ENCODE results near the gene ADGRD1. TPM values are rescaled to one million over a fixed set of nuclear protein-coding genes. Genes with fewer than 3 reads are reported as not detected.

ADGRD1 gene
- polyA plus RNA-seq, 1 of the 3 experiments (the other 2 are of a cell fraction): not detected

GRCh38 chr12:131025939-131026702, 72.4 kb downstream of the ADGRD1 start (continued):
- TF ChIP-seq EZH2phosphoT487 (IDR thresholded peaks at IDR 0.05; ENCODE audit: borderline replicate concordance, low read depth) (no peak), TEAD4 (IDR thresholded peaks at IDR 0.05; ENCODE audit: borderline replicate concordance, insufficient read depth) (no peak), RCOR1 (IDR thresholded peaks at IDR 0.05; ENCODE audit: low read length) (no peak)
- TF ChIP-seq, protein P1, sequence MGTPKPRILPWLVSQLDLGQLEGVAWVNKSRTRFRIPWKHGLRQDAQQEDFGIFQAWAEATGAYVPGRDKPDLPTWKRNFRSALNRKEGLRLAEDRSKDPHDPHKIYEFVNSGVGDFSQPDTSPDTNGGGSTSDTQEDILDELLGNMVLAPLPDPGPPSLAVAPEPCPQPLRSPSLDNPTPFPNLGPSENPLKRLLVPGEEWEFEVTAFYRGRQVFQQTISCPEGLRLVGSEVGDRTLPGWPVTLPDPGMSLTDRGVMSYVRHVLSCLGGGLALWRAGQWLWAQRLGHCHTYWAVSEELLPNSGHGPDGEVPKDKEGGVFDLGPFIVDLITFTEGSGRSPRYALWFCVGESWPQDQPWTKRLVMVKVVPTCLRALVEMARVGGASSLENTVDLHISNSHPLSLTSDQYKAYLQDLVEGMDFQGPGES (IDR thresholded peaks at IDR 0.05; ENCODE audit: low read depth, low read length): no peak

DNA sequence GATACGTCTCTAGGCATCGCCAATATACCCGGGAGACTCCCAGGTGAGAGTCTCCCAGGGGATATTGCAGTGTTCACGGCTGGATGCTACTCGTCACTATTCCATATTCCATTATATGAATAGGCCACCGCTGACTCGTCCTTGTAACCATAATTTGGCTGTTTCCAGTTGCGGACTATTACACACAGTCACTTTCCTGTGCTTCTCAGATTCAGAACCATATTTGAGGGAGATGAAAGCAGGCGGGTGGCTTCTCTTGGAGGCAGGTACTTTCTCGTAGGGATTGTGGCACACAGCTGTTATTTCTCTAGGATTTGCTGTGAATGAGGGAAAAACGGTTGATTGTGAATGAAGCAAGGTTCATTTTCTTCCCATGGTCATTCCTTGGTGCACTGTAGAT, 73.0 kb downstream of the ADGRD1 start:
- H3K27ac ChIP-seq (ENCODE audit: low read depth in 2 of 2, low read length in 1 of 2): no peak overlapping the region
- TF ChIP-seq SMC3 (IDR thresholded peaks at IDR 0.05; ENCODE audit: low read depth, low read length) (no peak), FOXM1 (IDR thresholded peaks at IDR 0.05; ENCODE audit: low read depth) (no peak), RFX5 (IDR thresholded peaks at IDR 0.05; ENCODE audit: low read length) (no peak), GATA2 (CRISPR knock-in tag; IDR thresholded peaks at IDR 0.05) (no peak), TCF12 (IDR thresholded peaks at IDR 0.05) (no peak), YY1 (IDR thresholded peaks at IDR 0.05; ENCODE audit: low read depth) (no peak), NFIC (IDR thresholded peaks at IDR 0.05; ENCODE audit: borderline replicate concordance) (no peak), CTCF (IDR thresholded peaks at IDR 0.05) (no peak), MXI1 (IDR thresholded peaks at IDR 0.05; ENCODE audit: low read depth, low read length) (no peak), SIN3A (IDR thresholded peaks at IDR 0.05; ENCODE audit: borderline replicate concordance, low read depth, low read length) (no peak)
- no peak overlapping the region for H3K4me2 ChIP-seq
- H3K36me3 ChIP-seq (replicated peaks in 1 of 2; ENCODE audit: control insufficient read depth in 1 of 2, insufficient read depth in 2 of 2, low read length in 1 of 2): no peaks in the 10 kb centered on the region
- H3K9ac ChIP-seq: no peak overlapping the region
- no peaks in the 10 kb centered on the region for H4K20me1 ChIP-seq (ENCODE audit: insufficient read depth)
- H3K9me3 ChIP-seq: no peaks in the 10 kb centered on the region
- 57% methylated on average over 11 of the region's 11 CpGs for WGBS (ENCODE audit: low lambda C conversion rate)
- no peak for DNase-seq
- ChIA-PET CTCF (interaction anchor here (0.6 to 1.0 kb wide), 2 partner anchors 43 to 428 kb away, joined by 3 read pairs; no protein-coding TSS in a partner anchor), POLR2A (no interaction called here)
- H3K9me2 ChIP-seq: no peaks in the 10 kb centered on the region
- no peaks in the 10 kb centered on the region for H3K4me1 ChIP-seq (ENCODE audit: control insufficient read depth in 1 of 2, insufficient read depth in 2 of 2, low read depth in 1 of 2, low read length in 1 of 2)
- no peaks in the 10 kb centered on the region for H3K27me3 ChIP-seq (ENCODE audit: insufficient read depth)
- no peak overlapping the region for H3K4me3 ChIP-seq (ENCODE audit: low read depth in 2 of 2, low read length in 1 of 2)
- no peak overlapping the region for H2AFZ ChIP-seq (ENCODE audit: low read depth)
- H3K79me2 ChIP-seq (ENCODE audit: insufficient read depth): no peaks in the 10 kb centered on the region
- no peaks in the 10 kb centered on the region for H3F3A ChIP-seq (replicated peaks; ENCODE audit: insufficient read depth)

Measured in SK-N-SH (cell line).